GM18526 (cell line): ENCODE measurements around the gene ENOSF1.

Experiments
- POLR2A ChIP-seq: IDR thresholded peaks from 3 replicates; pipeline ENCODE4 v1.6.1; 2011; ENCODE audit not compliant: insufficient read length; ENCODE audit errors: extremely low read depth

Gene ENOSF1

GRCh38 chr18:666628-667027, 45.8 kb downstream of the ENOSF1 start:
- TF ChIP-seq POLR2A, result no peak

GRCh38 chr18:666177-666576, 46.3 kb downstream of the ENOSF1 start:
- no peak for TF ChIP-seq POLR2A

DNA sequence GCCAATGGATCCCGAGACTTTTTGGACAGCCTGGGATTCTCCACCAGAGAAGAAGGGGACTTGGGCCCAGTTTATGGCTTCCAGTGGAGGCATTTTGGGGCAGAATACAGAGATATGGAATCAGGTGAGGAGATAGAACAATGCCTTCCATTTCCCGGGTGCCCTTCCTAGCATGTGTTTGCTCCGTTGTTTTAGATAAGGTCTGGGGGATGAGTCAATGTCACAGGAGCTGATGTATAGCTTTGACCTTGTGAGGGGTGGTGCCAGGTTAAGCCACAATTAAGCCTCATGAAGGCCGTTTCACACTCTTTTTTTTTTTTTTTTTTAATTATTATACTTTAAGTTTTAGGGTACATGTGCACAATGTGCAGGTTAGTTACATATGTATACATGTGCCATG, 50.2 kb downstream of the ENOSF1 start:
- no peak for TF ChIP-seq POLR2A

GRCh38 chr18:659597-659996, 52.8 kb downstream of the ENOSF1 start:
- no peak for TF ChIP-seq POLR2A

DNA sequence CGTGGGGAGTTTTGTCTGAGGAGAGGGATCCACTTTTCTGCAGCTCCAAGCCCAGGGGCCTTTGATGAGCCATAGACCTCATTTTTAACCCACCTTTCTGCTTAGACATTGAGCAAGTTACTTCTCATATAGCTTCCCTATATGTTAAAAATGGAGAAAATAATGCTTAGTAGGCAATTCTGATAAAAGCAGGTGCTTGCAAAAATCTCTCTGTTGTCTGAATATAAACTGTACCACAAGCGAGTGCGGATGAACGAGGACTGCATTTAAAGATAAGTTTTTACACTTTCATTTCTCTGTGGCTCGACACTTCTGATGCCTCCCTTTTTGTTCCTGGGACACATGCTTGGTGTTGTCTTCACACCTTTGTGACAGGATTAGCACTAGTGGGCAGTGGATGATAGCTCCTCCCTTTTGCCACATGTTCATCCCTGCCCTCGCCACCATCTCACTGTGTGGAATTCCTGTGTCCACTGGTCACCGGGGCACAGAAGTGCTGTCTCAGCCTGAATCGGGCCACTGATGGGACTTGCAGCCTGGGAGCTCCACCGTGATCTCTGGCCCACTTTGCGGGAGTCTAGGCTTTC, 53.4 kb downstream of the ENOSF1 start:
- TF ChIP-seq POLR2A, result no peak

- TF ChIP-seq POLR2A, result peak; percentile 62
Measured at GRCh38 chr18:658001-658946, 54.2 kb downstream of the ENOSF1 start.

DNA sequence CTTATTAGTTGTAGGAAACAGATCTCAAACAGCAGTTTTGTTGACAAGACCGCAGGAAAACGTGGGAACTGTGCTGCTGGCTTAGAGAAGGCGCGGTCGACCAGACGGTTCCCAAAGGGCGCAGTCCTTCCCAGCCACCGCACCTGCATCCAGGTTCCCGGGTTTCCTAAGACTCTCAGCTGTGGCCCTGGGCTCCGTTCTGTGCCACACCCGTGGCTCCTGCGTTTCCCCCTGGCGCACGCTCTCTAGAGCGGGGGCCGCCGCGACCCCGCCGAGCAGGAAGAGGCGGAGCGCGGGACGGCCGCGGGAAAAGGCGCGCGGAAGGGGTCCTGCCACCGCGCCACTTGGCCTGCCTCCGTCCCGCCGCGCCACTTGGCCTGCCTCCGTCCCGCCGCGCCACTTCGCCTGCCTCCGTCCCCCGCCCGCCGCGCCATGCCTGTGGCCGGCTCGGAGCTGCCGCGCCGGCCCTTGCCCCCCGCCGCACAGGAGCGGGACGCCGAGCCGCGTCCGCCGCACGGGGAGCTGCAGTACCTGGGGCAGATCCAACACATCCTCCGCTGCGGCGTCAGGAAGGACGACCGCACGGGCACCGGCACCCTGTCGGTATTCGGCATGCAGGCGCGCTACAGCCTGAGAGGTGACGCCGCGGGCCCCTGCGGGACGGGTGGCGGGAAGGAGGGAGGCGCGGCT, 55.0 kb downstream of the ENOSF1 start, which contains the start of gene TYMS:
TSS of gene TYMS (plus strand) at position 343 of the 690 bp plus-strand sequence. CDS start at position 433, 90 bp downstream.
- peak; percentile 60 for TF ChIP-seq POLR2A

DNA sequence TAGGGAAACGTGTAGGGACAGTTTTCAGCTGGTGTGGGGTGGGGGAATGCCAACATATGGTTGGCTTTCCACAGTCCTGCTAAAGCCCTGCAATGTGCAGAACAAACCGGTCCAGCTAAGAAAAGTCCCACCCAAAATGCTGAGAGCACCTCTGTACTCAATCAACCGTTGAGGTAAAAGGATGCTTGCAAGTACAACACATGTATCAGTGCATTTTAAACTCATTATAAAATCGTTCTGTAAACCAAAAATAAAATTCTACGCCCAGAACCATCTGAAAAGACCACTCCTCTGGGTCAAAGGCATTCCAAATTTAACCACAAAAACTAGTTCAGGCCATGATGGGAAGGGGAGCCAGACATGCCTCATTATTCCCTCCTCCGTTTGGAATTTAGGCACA, 57.0 kb downstream of the ENOSF1 start:
- TF ChIP-seq POLR2A, result no peak

DNA sequence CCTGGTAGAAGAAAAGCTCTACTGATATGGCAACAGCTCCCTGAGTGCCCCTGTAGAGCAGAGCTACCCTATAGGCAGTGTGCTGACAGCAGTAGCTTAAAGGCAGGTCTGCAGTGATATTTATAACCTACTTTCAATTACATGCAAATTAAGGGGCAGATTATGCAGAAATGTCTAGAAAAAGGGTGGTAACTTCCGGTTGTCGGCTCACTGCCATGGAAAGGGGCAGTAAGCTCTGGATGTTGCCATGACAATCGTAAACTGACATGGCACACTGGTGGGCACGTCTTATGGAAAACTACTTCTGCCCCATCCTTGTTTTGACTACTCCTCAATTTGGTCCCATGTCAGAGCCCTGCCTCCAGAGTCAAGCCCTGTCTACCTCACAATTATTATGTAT, 57.8 kb downstream of the ENOSF1 start:
- no peak for TF ChIP-seq POLR2A

- no peak for TF ChIP-seq POLR2A
Measured at GRCh38 chr18:653512-653911, 58.9 kb downstream of the ENOSF1 start.

DNA sequence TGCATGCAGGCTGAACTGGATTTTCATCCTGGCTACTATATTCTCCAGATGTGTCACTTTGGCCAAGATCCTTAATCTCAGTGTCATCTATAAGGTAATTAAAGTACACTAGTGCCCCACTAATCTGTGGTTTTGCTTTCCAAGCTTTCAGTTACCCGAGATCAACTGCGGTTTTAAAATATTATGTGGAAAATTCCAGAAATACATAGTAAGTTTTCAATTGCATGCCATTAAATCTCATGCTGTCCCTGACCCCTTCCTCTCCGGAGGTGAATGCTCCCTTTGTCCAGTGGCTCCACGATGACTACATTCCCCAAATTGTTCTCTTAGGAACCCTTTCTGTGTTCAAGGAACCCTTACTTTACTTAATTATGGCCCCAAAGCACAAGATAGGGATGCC, 60.3 kb downstream of the ENOSF1 start:
- no peak for TF ChIP-seq POLR2A

- TF ChIP-seq POLR2A, result no peak
Measured at GRCh38 chr18:650428-650858, 62.0 kb downstream of the ENOSF1 start.

- TF ChIP-seq POLR2A, result no peak
Measured at GRCh38 chr18:649341-649740, 63.1 kb downstream of the ENOSF1 start.

GRCh38 chr18:647304-647703, 65.1 kb downstream of the ENOSF1 start:
- no peak for TF ChIP-seq POLR2A

DNA sequence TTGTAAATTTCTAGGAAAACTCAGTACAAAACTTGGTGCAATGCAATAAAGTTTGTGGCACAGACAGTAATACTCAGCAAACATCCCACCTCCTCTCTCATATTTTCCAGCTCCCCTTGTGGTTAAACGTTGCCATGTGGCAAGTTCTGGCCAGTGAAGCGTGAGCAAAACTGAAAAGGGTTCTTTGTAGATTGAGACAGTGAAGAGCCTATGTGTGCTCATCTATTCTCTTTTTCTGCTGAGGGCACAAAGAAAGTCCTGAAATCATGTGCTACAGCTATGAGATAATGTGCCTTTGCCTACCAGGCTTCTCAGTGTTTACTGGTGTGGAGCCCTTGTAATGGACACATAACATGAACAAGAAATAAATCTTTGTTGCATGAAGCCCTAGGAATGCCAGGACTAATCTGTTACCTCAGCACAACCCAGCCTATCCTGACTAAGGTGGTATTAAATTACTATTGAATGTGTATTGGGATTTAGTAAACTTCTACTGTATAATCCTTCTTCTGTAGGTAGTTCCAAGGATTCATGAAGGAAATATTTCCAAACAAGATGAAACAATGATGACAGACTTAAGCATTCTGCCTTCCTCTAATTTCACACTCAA, 67.9 kb downstream of the ENOSF1 start:
- TF ChIP-seq POLR2A, result no peak
